Measurements from ENCODE around the gene NUMA1.
A peak's percentile ranks its signal among the peaks of the same experiment; 100 is the strongest.

The NUMA1 gene

GRCh38 chr11:72080326-72081183 is at the start of gene NUMA1, which contains the start of gene LRRC51:
Gene NUMA1, minus strand, starts transcription at chr11:72080542. Its CDS starts 44,599 bp downstream, at chr11:72035943.
Gene LRRC51, plus strand, starts transcription at chr11:72080850. Its CDS starts 8,234 bp downstream, at chr11:72089084.
- DNase-seq = peak; percentile 100

DNA sequence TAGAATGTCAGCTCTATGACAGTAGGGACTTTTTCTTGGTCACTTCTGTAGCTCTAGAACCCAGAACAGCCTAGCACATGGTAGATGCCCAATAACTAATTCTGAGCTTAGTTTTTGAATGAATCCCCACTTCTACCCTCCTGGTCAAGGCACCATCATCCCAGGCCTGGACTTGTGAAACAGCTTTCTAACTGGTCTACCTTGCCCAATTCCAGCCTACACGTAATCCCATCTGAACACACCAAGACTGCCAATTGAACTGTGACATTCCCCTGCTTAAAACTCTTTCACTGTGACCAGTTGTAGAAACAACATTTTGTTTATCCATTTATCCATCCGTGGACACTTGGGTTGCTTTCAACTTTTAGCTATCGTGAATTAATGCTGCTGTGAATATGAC is 49.0 kb upstream of the NUMA1 start:
- no peak for DNase-seq

GRCh38 chr11:72127923-72128322 is 47.6 kb upstream of the NUMA1 start:
- no peak for DNase-seq

DNA sequence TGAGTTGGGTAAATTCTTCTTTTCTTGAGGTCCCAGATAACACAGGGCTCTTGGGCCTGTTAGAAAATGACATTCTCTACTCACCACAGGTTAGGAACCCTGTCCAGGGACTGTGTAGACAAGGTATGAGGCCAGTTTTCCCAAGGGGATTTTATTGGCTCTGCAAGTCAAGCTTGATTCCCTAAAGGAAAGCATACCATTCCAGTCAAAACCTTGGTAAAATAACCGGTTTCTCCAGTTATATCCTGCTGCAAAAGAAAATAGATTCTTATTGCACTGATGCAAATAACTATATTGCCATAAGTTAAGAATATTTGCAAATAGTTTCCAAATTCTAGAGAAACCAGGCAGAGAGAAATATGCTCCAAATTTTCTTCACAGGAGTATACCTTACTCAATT is 45.6 kb upstream of the NUMA1 start:
- DNase-seq = no peak

GRCh38 chr11:72124046-72124445 is 43.7 kb upstream of the NUMA1 start:
- DNase-seq = no peak

GRCh38 chr11:72123117-72123653 is 42.8 kb upstream of the NUMA1 start:
- DNase-seq = no peak

GRCh38 chr11:72122607-72123006 is 42.3 kb upstream of the NUMA1 start:
- no peak for DNase-seq

GRCh38 chr11:72120930-72121329 is 40.6 kb upstream of the NUMA1 start:
- no peak for DNase-seq

DNA sequence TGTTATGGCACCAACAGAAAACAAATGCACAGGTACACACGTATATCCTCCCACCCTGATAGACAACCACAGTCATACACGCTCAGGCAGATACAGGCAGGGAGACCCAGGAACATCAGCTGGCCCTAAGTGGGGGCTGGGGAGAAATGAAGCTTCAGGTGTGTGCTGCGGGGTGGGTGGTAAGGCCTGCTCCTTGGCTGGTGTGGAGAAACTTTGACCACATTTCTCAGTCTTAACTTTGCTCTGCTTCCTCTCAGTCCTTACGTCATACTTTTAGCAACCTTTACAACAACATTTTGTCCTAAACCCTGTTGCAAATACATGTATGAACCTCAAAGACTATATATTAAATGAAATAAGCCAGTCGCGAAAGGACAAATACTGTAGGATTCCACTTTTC is 38.9 kb upstream of the NUMA1 start:
- DNase-seq = no peak

GRCh38 chr11:72116019-72116755 is 35.8 kb upstream of the NUMA1 start:
- no peak for DNase-seq

DNA sequence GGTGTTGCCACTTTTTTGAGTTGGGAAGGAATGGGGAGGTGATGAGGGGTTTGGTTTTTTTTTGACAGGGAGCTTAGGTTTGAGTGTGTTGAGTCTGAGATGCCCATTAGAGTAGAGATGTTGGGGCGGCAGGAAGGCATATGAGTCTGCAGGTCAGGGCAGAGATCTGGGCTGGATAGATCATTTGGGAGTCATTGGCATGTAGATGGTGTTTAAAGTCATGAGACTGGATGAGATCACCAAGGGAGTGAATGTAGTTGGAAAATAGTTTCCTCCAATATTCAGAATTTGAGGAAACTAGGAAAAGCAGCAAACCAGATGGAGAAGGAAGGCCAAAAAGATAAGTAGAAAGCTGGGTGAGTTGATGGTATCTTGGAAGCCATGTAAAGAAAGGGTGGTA is 34.2 kb upstream of the NUMA1 start:
- DNase-seq = no peak

- no peak for DNase-seq
Measured at GRCh38 chr11:72112978-72113808, 32.9 kb upstream of the NUMA1 start.

- DNase-seq = peak; percentile 100
Measured at GRCh38 chr11:72112143-72112977, 32.0 kb upstream of the NUMA1 start, which contains the start of gene ANAPC15. Gene ANAPC15, minus strand, starts transcription at chr11:72112695. Its CDS starts 1,419 bp downstream, at chr11:72111276.

GRCh38 chr11:72111300-72112142 is 31.2 kb upstream of the NUMA1 start:
- no peak for DNase-seq

GRCh38 chr11:72105888-72106287 is 25.5 kb upstream of the NUMA1 start, which contains the start of gene TOMT:
Gene TOMT, plus strand, starts transcription at chr11:72105924. Its CDS starts 28 bp downstream, at chr11:72105952.
- DNase-seq = no peak

DNA sequence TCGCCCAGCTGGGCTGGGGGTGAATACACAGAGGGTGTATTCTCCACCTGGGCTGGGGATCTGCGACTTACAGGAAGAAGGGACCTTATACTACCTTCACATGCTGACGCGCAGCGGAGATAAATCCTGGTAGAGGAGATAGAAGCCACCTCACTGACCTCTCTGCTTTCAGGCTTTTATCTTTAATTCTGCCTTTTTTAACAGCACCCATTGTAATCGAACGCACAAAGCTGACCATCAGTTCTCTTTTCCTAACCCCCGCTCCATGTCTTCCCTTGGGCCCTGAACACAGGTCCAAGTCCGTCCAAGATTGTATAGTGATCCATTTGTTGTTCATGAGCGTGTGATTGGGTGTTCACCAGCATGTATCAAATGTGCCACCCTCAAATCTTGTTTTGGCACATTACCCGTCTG is 23.4 kb upstream of the NUMA1 start:
- no peak for DNase-seq

- DNase-seq = peak; percentile 99
Measured at GRCh38 chr11:72102946-72103753, 22.8 kb upstream of the NUMA1 start, which contains the start of gene LAMTOR1. Gene LAMTOR1, minus strand, starts transcription at chr11:72103297. Its CDS starts 73 bp downstream, at chr11:72103224.

- DNase-seq = no peak
Measured at GRCh38 chr11:72102631-72102945, 22.2 kb upstream of the NUMA1 start.

- DNase-seq = no peak
Measured at GRCh38 chr11:72102162-72102561, 21.8 kb upstream of the NUMA1 start.

GRCh38 chr11:72100462-72100861 is 20.1 kb upstream of the NUMA1 start:
- DNase-seq = no peak
